SK-N-SH treated with all-trans-retinoic acid at 6 μM for 48 hours (cell line): ENCODE data around the gene GCH1.

Source experiments
- ATAC-seq: fragments of 200-7000 bp; cut with Tn5 transposase; 3 replicates; pipeline ENCODE4 v1.9.1; 2020; ENCODE audit warnings: mild to moderate bottlenecking, moderate library complexity
- ARNTL ChIP-seq: fragments of 450-650 bp; formaldehyde crosslinking; IDR thresholded peaks from 2 replicates; pipeline ENCODE4 v1.5.0; 2020; ENCODE audit warnings: low read depth, mild to moderate bottlenecking, moderate library complexity, borderline replicate concordance
- BACH2 ChIP-seq: fragments of 250-450 bp; sonication (Bioruptor Pico); IDR thresholded peaks from 2 replicates; pipeline ENCODE4 v1.9.0; 2021; ENCODE audit warnings: mild to moderate bottlenecking, borderline replicate concordance
- CSDC2 ChIP-seq: fragments of 250-450 bp; sonication (Bioruptor Pico); IDR thresholded peaks from 2 replicates; pipeline ENCODE4 v1.5.0; 2020; ENCODE audit warnings: mild to moderate bottlenecking, moderate library complexity
- ESRRG ChIP-seq: fragments of 250-450 bp; sonication (Bioruptor Pico); IDR thresholded peaks from 2 replicates; pipeline ENCODE4 v1.6.1; 2021; ENCODE audit warnings: mild to moderate bottlenecking
- GLIS3 ChIP-seq: fragments of 250-450 bp; sonication (Bioruptor Pico); IDR thresholded peaks from 2 replicates; pipeline ENCODE4 v1.5.0; 2020; ENCODE audit warnings: mild to moderate bottlenecking, moderate library complexity
- ISL1 ChIP-seq: fragments of 250-450 bp; sonication (Bioruptor Pico); IDR thresholded peaks from 2 replicates; pipeline ENCODE4 v2.1.2; 2022; ENCODE audit warnings: mild to moderate bottlenecking, moderate library complexity
- OSR1 ChIP-seq: fragments of 250-450 bp; sonication (Bioruptor Pico); IDR thresholded peaks from 2 replicates; pipeline ENCODE4 v1.8.0; 2022; ENCODE audit warnings: moderate library complexity, mild to moderate bottlenecking, inconsistent platforms
- PPARA ChIP-seq: fragments of 250-450 bp; sonication (Bioruptor Pico); IDR thresholded peaks from 2 replicates; pipeline ENCODE4 v1.5.0; 2020; ENCODE audit warnings: mild to moderate bottlenecking, borderline replicate concordance
- SNAI2 ChIP-seq: fragments of 250-450 bp; sonication (Bioruptor Pico); IDR thresholded peaks from 2 replicates; pipeline ENCODE4 v1.5.0; 2020; ENCODE audit warnings: mild to moderate bottlenecking, moderate library complexity
- TCF4 ChIP-seq: fragments of 250-450 bp; sonication (Bioruptor Pico); IDR thresholded peaks from 2 replicates; pipeline ENCODE4 v1.8.0; 2021; ENCODE audit warnings: mild to moderate bottlenecking, moderate library complexity, borderline replicate concordance
- TOX ChIP-seq: fragments of 250-450 bp; sonication (Bioruptor Pico); IDR thresholded peaks from 2 replicates; pipeline ENCODE4 v1.8.0; 2021; ENCODE audit warnings: mild to moderate bottlenecking, moderate library complexity, borderline replicate concordance
- ZC3H10 ChIP-seq: fragments of 250-450 bp; sonication (Bioruptor Pico); IDR thresholded peaks from 2 replicates; pipeline ENCODE4 v1.5.1; 2021; ENCODE audit warnings: mild to moderate bottlenecking, moderate library complexity
- ZFP3 ChIP-seq: fragments of 250-450 bp; sonication (Bioruptor Pico); IDR thresholded peaks from 2 replicates; pipeline ENCODE4 v1.5.0; 2020; ENCODE audit warnings: mild to moderate bottlenecking, moderate library complexity
- ZNF565 ChIP-seq: fragments of 450-650 bp; formaldehyde crosslinking; conservative IDR thresholded peaks from 2 replicates; pipeline ENCODE4 v1.5.0; 2020; ENCODE audit warnings: low read depth, mild to moderate bottlenecking, moderate library complexity
- ZNF70 ChIP-seq: fragments of 450-650 bp; formaldehyde crosslinking; IDR thresholded peaks from 2 replicates; pipeline ENCODE4 v1.5.0; 2020; ENCODE audit warnings: mild to moderate bottlenecking, moderate library complexity
- ZNF8 ChIP-seq: fragments of 450-650 bp; formaldehyde crosslinking; IDR thresholded peaks from 2 replicates; pipeline ENCODE4 v1.5.0; 2020; ENCODE audit warnings: mild to moderate bottlenecking, moderate library complexity
- TF ChIP-seq, protein P1 (sequence below): fragments of 250-450 bp; sonication (Bioruptor Pico); IDR thresholded peaks from 2 replicates; pipeline ENCODE4 v1.8.0; 2021; ENCODE audit warnings: low read depth, mild to moderate bottlenecking, moderate library complexity, borderline replicate concordance
- TF ChIP-seq, protein P2 (sequence below): fragments of 250-450 bp; sonication (Bioruptor Pico); IDR thresholded peaks from 2 replicates; pipeline ENCODE4 v1.5.1; 2021; ENCODE audit warnings: mild to moderate bottlenecking, moderate library complexity
- TF ChIP-seq, protein P3 (sequence below): fragments of 250-450 bp; sonication (Bioruptor Pico); IDR thresholded peaks from 2 replicates; pipeline ENCODE4 v1.5.1; 2020; ENCODE audit warnings: low read depth, mild to moderate bottlenecking, moderate library complexity
- TF ChIP-seq, protein P4 (sequence below): fragments of 250-450 bp; sonication (Bioruptor Pico); IDR thresholded peaks from 2 replicates; pipeline ENCODE4 v1.8.0; 2020; ENCODE audit warnings: mild to moderate bottlenecking, moderate library complexity, borderline replicate concordance

GCH1 gene

DNA sequence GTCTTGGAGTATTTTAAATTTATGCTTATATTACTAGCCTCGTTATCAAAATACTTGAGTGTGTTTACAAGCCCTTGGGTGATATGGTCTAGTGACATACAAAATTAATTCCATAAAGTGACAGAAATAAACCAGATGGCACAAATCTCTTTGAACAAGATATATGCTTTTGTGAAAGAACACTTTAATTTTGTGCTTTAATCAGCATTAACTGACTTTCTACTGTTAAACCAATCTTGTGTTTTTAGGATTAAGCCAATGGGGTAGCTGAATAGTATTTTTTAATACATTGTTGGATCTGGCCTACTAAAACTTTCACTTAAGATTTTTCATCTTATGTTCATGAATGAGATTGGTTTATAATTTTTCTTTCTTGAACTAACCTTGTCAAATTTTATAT, 30.4 kb upstream of the GCH1 start:
- ATAC-seq, result no peak
- TF ChIP-seq ESRRG (no peak), ZNF70 (CRISPR knock-in tag) (no peak), ARNTL (CRISPR knock-in tag) (no peak), OSR1 (no peak), CSDC2 (CRISPR knock-in tag) (no peak), PPARA (CRISPR knock-in tag) (no peak)
- TF ChIP-seq, protein P1, sequence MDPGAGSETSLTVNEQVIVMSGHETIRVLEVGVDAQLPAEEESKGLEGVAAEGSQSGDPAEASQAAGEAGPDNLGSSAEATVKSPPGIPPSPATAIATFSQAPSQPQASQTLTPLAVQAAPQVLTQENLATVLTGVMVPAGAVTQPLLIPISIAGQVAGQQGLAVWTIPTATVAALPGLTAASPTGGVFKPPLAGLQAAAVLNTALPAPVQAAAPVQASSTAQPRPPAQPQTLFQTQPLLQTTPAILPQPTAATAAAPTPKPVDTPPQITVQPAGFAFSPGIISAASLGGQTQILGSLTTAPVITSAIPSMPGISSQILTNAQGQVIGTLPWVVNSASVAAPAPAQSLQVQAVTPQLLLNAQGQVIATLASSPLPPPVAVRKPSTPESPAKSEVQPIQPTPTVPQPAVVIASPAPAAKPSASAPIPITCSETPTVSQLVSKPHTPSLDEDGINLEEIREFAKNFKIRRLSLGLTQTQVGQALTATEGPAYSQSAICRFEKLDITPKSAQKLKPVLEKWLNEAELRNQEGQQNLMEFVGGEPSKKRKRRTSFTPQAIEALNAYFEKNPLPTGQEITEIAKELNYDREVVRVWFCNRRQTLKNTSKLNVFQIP (CRISPR knock-in tag), result no peak

DNA sequence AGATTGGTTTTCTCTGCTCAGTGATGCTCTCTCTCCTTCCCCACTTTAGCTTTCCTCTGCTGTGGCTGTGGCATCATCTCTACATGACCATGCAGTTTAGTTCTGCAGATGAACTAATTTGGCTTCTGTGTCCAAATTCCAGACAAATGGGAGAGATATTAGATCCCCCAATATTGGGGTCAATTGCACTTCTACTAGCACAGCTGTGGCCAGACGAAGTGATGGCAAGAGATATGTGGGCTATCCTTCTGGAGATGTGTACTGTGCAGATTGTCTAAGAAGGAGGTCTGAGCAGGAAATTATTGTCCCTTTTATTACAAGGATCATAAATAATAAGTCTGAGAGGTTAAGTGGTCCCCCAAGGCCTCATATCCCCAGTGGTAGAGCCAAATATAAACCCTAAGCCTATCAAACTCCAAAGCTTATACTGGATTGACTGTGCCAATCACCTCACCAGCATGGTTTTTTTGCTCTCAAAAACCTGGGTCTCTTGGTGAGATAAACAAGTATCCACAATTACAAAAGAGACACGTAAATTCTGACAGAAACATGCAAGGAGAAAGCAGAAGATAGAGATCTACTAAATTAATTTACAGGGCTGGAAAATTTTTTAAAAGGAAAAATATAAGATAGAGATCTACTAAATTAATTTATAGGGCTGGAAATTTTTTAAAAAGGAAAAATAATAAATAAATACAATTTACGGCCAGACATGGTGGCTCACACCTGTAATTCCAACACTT, 29.1 kb upstream of the GCH1 start:
- no peak; the same call in 2 of the 3 replicates for ATAC-seq
- no peak for TF ChIP-seq ZNF8
- no peak for TF ChIP-seq SNAI2 (CRISPR knock-in tag)
- TF ChIP-seq TCF4 (CRISPR knock-in tag), result peak; percentile 75
- no peak for TF ChIP-seq ESRRG
- TF ChIP-seq, protein P2, sequence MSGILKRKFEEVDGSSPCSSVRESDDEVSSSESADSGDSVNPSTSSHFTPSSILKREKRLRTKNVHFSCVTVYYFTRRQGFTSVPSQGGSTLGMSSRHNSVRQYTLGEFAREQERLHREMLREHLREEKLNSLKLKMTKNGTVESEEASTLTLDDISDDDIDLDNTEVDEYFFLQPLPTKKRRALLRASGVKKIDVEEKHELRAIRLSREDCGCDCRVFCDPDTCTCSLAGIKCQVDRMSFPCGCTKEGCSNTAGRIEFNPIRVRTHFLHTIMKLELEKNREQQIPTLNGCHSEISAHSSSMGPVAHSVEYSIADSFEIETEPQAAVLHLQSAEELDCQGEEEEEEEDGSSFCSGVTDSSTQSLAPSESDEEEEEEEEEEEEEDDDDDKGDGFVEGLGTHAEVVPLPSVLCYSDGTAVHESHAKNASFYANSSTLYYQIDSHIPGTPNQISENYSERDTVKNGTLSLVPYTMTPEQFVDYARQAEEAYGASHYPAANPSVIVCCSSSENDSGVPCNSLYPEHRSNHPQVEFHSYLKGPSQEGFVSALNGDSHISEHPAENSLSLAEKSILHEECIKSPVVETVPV, result peak; percentile 51; the same call in 1 of the 2 replicates
- no peak for TF ChIP-seq ZNF565
- no peak for TF ChIP-seq PPARA (CRISPR knock-in tag)
- TF ChIP-seq ISL1 (CRISPR knock-in tag), result peak; percentile 50

DNA sequence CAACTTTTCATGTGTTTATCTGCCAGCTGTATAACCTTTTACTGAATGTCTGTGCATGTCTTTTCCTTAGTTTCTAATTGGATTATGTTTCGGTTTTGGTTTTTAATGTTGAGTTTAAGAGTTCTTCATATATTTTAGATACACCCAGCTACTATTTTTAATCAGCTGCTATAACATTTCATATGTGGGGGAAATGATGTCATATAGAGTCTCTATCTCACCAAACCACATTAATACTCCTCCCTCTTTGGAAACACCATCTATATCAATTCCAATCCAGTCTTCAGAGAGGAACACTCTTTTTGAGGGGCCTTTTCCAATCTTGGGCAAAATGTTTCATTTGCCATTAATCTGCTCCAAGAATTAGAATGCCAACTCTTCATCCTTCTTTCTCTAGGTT, 28.5 kb upstream of the GCH1 start:
- ATAC-seq, result no peak
- TF ChIP-seq ZC3H10 (CRISPR knock-in tag) (no peak), ZNF70 (CRISPR knock-in tag) (no peak), GLIS3 (CRISPR knock-in tag) (no peak), ZNF565 (no peak), ZFP3 (no peak), SNAI2 (CRISPR knock-in tag) (no peak), TOX (CRISPR knock-in tag) (no peak), TCF4 (CRISPR knock-in tag) (no peak), OSR1 (no peak), ESRRG (no peak), PPARA (CRISPR knock-in tag) (no peak), ARNTL (CRISPR knock-in tag) (no peak), BACH2 (no peak)
- TF ChIP-seq, protein P3, sequence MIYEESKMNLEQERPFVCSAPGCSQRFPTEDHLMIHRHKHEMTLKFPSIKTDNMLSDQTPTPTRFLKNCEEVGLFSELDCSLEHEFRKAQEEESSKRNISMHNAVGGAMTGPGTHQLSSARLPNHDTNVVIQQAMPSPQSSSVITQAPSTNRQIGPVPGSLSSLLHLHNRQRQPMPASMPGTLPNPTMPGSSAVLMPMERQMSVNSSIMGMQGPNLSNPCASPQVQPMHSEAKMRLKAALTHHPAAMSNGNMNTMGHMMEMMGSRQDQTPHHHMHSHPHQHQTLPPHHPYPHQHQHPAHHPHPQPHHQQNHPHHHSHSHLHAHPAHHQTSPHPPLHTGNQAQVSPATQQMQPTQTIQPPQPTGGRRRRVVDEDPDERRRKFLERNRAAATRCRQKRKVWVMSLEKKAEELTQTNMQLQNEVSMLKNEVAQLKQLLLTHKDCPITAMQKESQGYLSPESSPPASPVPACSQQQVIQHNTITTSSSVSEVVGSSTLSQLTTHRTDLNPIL (CRISPR knock-in tag), result no peak
- TF ChIP-seq, protein P4, sequence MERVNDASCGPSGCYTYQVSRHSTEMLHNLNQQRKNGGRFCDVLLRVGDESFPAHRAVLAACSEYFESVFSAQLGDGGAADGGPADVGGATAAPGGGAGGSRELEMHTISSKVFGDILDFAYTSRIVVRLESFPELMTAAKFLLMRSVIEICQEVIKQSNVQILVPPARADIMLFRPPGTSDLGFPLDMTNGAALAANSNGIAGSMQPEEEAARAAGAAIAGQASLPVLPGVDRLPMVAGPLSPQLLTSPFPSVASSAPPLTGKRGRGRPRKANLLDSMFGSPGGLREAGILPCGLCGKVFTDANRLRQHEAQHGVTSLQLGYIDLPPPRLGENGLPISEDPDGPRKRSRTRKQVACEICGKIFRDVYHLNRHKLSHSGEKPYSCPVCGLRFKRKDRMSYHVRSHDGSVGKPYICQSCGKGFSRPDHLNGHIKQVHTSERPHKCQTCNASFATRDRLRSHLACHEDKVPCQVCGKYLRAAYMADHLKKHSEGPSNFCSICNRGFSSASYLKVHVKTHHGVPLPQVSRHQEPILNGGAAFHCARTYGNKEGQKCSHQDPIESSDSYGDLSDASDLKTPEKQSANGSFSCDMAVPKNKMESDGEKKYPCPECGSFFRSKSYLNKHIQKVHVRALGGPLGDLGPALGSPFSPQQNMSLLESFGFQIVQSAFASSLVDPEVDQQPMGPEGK, result no peak
- TF ChIP-seq, protein P2, result no peak
- TF ChIP-seq, protein P1 (CRISPR knock-in tag), result no peak
